A673 (cell line): Measurements from ENCODE around the gene SOX6. TPM values are rescaled to one million over a fixed set of nuclear protein-coding genes. Genes with fewer than 3 reads are reported as not detected.

ENCODE experiments used
- BruUV-seq: library from RNA; stranded (reverse); fragments of 400-500 nt; replicated peaks from 2 replicates; lab custom pipeline; 2021; lab: Mats Ljungman, UMichigan
- CTCF ChIA-PET: fragments of 300-600 bp; sonication (Branson Sonifier 250); formaldehyde crosslinking; loops from one replicate; lab custom pipeline; 2022; ENCODE audit warnings: antibody characterized with exemption; lab: Charles Lee
- POLR2A ChIA-PET: fragments of 300-600 bp; sonication (Branson Sonifier 250); formaldehyde crosslinking; loops from one replicate; lab custom pipeline; 2022; ENCODE audit warnings: antibody characterized with exemption; ENCODE audit not compliant: low non-redundant PET; lab: Charles Lee
- DNase-seq: peaks from one replicate; pipeline ENCODE4 v3.0.0-alpha.2; 2015; ENCODE audit warnings: low spot score
- H3K27ac ChIP-seq: fragments of 200-600 bp; sonication (generic); 2 replicates; pipeline ENCODE4 v1.5.1; 2016; ENCODE audit warnings: mixed run types, low read depth, mild to moderate bottlenecking, mixed read lengths, antibody characterized with exemption, low read length; ENCODE audit not compliant: poor library complexity, severe bottlenecking
- H3K27me3 ChIP-seq: fragments of 200-600 bp; sonication (generic); replicated peaks from 2 replicates; pipeline ENCODE4 v1.6.1; 2017; ENCODE audit warnings: mixed run types, low read depth, mild to moderate bottlenecking, mixed read lengths, antibody characterized with exemption, low read length; ENCODE audit not compliant: insufficient read depth, poor library complexity
- H3K36me3 ChIP-seq: fragments of 200-600 bp; sonication (generic); 2 replicates; pipeline ENCODE4 v1.6.1; 2016; ENCODE audit warnings: mixed run types, mild to moderate bottlenecking, mixed read lengths, antibody characterized with exemption, low read length; ENCODE audit not compliant: insufficient read depth, poor library complexity, severe bottlenecking
- H3K4me1 ChIP-seq: fragments of 200-600 bp; sonication (generic); 2 replicates; pipeline ENCODE4 v1.6.1; 2017; ENCODE audit warnings: mixed run types, mild to moderate bottlenecking, mixed read lengths, antibody characterized with exemption, low read length; ENCODE audit not compliant: insufficient read depth, poor library complexity, severe bottlenecking
- H3K4me3 ChIP-seq: fragments of 200-600 bp; sonication (generic); 2 replicates; pipeline ENCODE4 v1.5.1; 2016; ENCODE audit warnings: low read depth, mixed run types, mild to moderate bottlenecking, mixed read lengths, low read length; ENCODE audit not compliant: poor library complexity, severe bottlenecking
- H3K9me3 ChIP-seq: fragments of 200-600 bp; sonication (generic); 2 replicates; pipeline ENCODE4 v1.6.1; 2016; ENCODE audit warnings: mixed run types, low read depth, mild to moderate bottlenecking, mixed read lengths, antibody characterized with exemption, low read length; ENCODE audit not compliant: poor library complexity, severe bottlenecking
- CTCF ChIP-seq: fragments of 300-800, 200-600 bp; sonication (generic); conservative IDR thresholded peaks from 2 replicates; pipeline ENCODE4 v1.5.1; 2017; ENCODE audit warnings: low read depth, mild to moderate bottlenecking, antibody characterized with exemption, low read length, moderate library complexity, mixed read lengths
- EZH2 ChIP-seq: fragments of 200-600 bp; sonication (generic); IDR thresholded peaks from 2 replicates; pipeline ENCODE4 v1.6.1; 2017; ENCODE audit warnings: borderline replicate concordance, low read depth, mild to moderate bottlenecking, mixed read lengths, antibody characterized with exemption, low read length; ENCODE audit not compliant: poor library complexity, severe bottlenecking
- intact Hi-C: fragments of 100-400 bp; cut with micrococcal nuclease; formaldehyde crosslinking; loops from one replicate; pipeline ENCODE4 v1.10.0; 2022; ENCODE audit not compliant: unreplicated experiment
- total RNA-seq: library from RNA; stranded (reverse); gene quantifications from 2 replicates; pipeline ENCODE4 v1.2.3, GENCODE V29; 2021

The SOX6 gene
- total RNA-seq, 1 experiment from 2014 or later: 27.5 TPM

DNA sequence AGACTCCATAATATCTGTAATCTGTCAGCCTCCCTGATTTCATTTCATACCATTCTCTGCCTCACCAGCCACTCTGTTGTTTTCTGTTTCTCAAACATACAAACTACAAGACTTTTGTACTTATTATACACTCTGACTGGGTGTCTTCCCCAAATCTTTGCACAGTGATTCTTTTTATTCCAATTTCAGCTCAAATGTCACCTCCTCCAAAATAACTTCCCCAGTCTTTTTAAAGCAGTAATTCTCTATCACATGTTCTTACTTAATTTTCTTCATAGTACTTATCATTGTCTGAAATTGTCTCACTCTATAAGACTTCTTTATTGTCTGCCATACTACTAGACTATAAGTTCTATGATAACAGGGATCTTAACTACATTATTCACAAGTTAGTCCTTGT, 19.6 kb downstream of the SOX6 start:
- no peak overlapping the region for H3K4me3 ChIP-seq
- H3K27me3 ChIP-seq: no peaks in the 10 kb centered on the region
- ChIA-PET CTCF (no interaction called here), POLR2A (no interaction called here)
- TF ChIP-seq CTCF (no peak), EZH2 (no peak)
- H3K27ac ChIP-seq: no peak overlapping the region
- BruUV-seq: no TSS peak
- intact Hi-C loops: no loop called here
- no peaks in the 10 kb centered on the region for H3K36me3 ChIP-seq
- peaks cover 33% of the 10 kb centered on the region for H3K4me1 ChIP-seq
- no peak for DNase-seq
- H3K9me3 ChIP-seq: no peaks in the 10 kb centered on the region

GRCh38 chr11:16336204-16336603, 20.1 kb downstream of the SOX6 start:
- H3K36me3 ChIP-seq: no peaks in the 10 kb centered on the region
- no peak overlapping the region for H3K27ac ChIP-seq
- CTCF ChIA-PET: no interaction called here
- no peak for DNase-seq
- no TSS peak for BruUV-seq
- intact Hi-C loops: no loop called here
- H3K4me1 ChIP-seq: peaks cover 30% of the 10 kb centered on the region
- no peaks in the 10 kb centered on the region for H3K9me3 ChIP-seq
- TF ChIP-seq EZH2 (no peak), CTCF (no peak)
- H3K27me3 ChIP-seq: no peaks in the 10 kb centered on the region
- POLR2A ChIA-PET: no interaction called here
- no peak overlapping the region for H3K4me3 ChIP-seq

- no peaks in the 10 kb centered on the region for H3K9me3 ChIP-seq
- H3K4me3 ChIP-seq: no peak overlapping the region
- H3K36me3 ChIP-seq: no peaks in the 10 kb centered on the region
- POLR2A ChIA-PET: no interaction called here
- TF ChIP-seq EZH2: no peak
- TF ChIP-seq CTCF: no peak
- CTCF ChIA-PET: no interaction called here
- intact Hi-C loops: no loop called here
- BruUV-seq: no TSS peak
- peaks cover 30% of the 10 kb centered on the region for H3K4me1 ChIP-seq
- H3K27ac ChIP-seq: no peak overlapping the region
- no peak for DNase-seq
- H3K27me3 ChIP-seq: no peaks in the 10 kb centered on the region
Observed at GRCh38 chr11:16335236-16335962, 20.9 kb downstream of the SOX6 start.
